Breast epithelium (tissue), 4 donors: Measurements from ENCODE around the gene DPPA2. TPM values are rescaled to one million over a fixed set of nuclear protein-coding genes. Genes with fewer than 3 reads are reported as not detected.

ENCODE experiments used
- DNase-seq, 2 donors: peaks; one replicate each; pipeline ENCODE4 v3.0.0-alpha.2; 2019; ENCODE audit warnings: low spot score in 2 of 2
- H3K27ac ChIP-seq, 2 donors: fragments of 200-600 bp; sonication (generic) in 1 of 2; one replicate each; pipeline ENCODE4 v1.5.1; 2016 to 2019; ENCODE audit warnings: mild to moderate bottlenecking in 1 of 2
- H3K27me3 ChIP-seq, 2 donors: fragments of 200-600 bp; sonication (generic) in 1 of 2; one replicate each; pipeline versions ENCODE4 v1.5.1 to v1.6.0; 2017 to 2019; ENCODE audit warnings: control low read depth in 1 of 2, mild to moderate bottlenecking in 1 of 2
- H3K36me3 ChIP-seq: fragments of 200-600 bp; one replicate; pipeline ENCODE4 v1.5.1; 2019
- H3K4me1 ChIP-seq, 2 donors: fragments of 200-600 bp; sonication (generic); one replicate each; pipeline ENCODE4 v1.5.1; 2016 to 2019; ENCODE audit warnings: control low read depth in 1 of 2
- H3K4me3 ChIP-seq, 3 donors: fragments of 200-600 bp; sonication (generic); 1 replicate in 2 of 3; 2 replicates in 1 of 3; pipeline ENCODE4 v1.5.1; 2016 to 2019; ENCODE audit warnings: mild to moderate bottlenecking in 3 of 3, moderate library complexity in 2 of 3
- H3K9me3 ChIP-seq, 2 donors: fragments of 200-600 bp; sonication (generic) in 1 of 2; one replicate each; pipeline ENCODE4 v1.5.1; 2016 to 2019; ENCODE audit warnings: control low read depth in 1 of 2
- POLR2A ChIP-seq: fragments of 450-650 bp; IDR thresholded peaks from one replicate; pipeline ENCODE4 v1.6.1; 2016; ENCODE audit warnings: antibody characterized with exemption, mild to moderate bottlenecking, moderate library complexity
- POLR2AphosphoS5 ChIP-seq, 3 donors: sonication (generic); formaldehyde crosslinking; IDR thresholded peaks; one replicate each; pipeline ENCODE4 v1.6.1; 2017; ENCODE audit warnings: antibody characterized with exemption in 3 of 3
- intact Hi-C: fragments of 100-400 bp; cut with DNase I; formaldehyde crosslinking; loops from one replicate; pipeline ENCODE4 v1.15.1; 2023; ENCODE audit warnings: low total_unique reads
- total RNA-seq, 3 donors: library from RNA; depleted of rRNA; stranded (reverse); fragments of >200 nt; gene quantifications; one replicate each; pipeline ENCODE4 v1.1.0, GENCODE V29; 2016
- TF ChIP-seq, protein P1 (sequence below), 3 donors: fragments of 450-650 bp; IDR thresholded peaks; one replicate each; pipeline ENCODE4 v1.5.1; 2016 to 2017; ENCODE audit warnings: antibody characterized with exemption in 3 of 3, mild to moderate bottlenecking in 3 of 3, moderate library complexity in 3 of 3

The DPPA2 gene
- total RNA-seq, 3 donors from 2014 or later, result not detected

- H3K27ac ChIP-seq, result no peak overlapping the region
Measured at GRCh38 chr3:109278546-109278945, 37.8 kb downstream of the DPPA2 start.

GRCh38 chr3:109278141-109278540, 38.2 kb downstream of the DPPA2 start:
- TF ChIP-seq POLR2A, result no peak
- TF ChIP-seq, protein P1, sequence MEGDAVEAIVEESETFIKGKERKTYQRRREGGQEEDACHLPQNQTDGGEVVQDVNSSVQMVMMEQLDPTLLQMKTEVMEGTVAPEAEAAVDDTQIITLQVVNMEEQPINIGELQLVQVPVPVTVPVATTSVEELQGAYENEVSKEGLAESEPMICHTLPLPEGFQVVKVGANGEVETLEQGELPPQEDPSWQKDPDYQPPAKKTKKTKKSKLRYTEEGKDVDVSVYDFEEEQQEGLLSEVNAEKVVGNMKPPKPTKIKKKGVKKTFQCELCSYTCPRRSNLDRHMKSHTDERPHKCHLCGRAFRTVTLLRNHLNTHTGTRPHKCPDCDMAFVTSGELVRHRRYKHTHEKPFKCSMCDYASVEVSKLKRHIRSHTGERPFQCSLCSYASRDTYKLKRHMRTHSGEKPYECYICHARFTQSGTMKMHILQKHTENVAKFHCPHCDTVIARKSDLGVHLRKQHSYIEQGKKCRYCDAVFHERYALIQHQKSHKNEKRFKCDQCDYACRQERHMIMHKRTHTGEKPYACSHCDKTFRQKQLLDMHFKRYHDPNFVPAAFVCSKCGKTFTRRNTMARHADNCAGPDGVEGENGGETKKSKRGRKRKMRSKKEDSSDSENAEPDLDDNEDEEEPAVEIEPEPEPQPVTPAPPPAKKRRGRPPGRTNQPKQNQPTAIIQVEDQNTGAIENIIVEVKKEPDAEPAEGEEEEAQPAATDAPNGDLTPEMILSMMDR (IDR thresholded peaks at IDR 0.05), result no peak
- TF ChIP-seq POLR2AphosphoS5 (IDR thresholded peaks at IDR 0.05), result no peak
- no peaks in the 10 kb centered on the region for H3K9me3 ChIP-seq
- H3K27ac ChIP-seq, result no peak overlapping the region
- H3K27me3 ChIP-seq, result no peaks in the 10 kb centered on the region
- no peaks in the 10 kb centered on the region for H3K36me3 ChIP-seq
- DNase-seq, result no peak
- H3K4me3 ChIP-seq, result no peak overlapping the region
- intact Hi-C loops, result no loop called here
- H3K4me1 ChIP-seq, result no peaks in the 10 kb centered on the region

More at GRCh38 chr3:109278546-109278945, 37.8 kb downstream of the DPPA2 start:
- Histone ChIP-seq H3K4me3 (no peak overlapping the region), H3K9me3 (no peaks in the 10 kb centered on the region), H3K4me1 (no peaks in the 10 kb centered on the region), H3K36me3 (no peaks in the 10 kb centered on the region), H3K27me3 (no peaks in the 10 kb centered on the region)
- intact Hi-C loops, result no loop called here
- TF ChIP-seq, protein P1 (IDR thresholded peaks at IDR 0.05), result no peak
- TF ChIP-seq POLR2AphosphoS5 (IDR thresholded peaks at IDR 0.05) (no peak), POLR2A (no peak)
- no peak for DNase-seq

DNA sequence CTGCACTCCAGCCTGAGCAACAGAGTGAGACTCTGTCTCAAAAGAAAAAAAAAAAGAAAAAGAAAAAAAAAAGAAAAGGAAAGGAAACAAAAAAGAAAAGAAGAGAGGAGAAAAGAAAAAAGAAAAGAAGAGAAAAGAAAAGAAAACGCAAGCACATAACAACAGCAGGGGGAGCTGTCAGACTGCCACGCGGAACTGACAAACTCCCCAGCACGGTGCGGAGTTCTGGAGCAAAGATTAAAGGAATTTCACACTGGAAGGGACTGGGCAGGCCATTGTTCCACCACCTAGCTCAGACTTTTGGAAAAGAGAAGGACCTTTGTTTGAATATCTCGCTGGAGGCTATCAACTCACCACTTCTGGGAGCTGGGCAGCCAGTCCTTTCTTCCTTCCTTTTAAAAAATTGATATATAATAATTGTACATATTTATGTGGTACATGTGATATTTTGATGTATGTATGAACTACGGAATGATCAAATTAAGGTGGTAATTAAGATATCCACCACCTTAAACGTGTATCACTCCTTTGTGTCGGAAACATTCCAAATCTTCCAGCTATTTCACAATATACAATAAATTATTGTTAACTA, 40.5 kb downstream of the DPPA2 start:
- no peak overlapping the region for H3K27ac ChIP-seq
- H3K9me3 ChIP-seq, result no peaks in the 10 kb centered on the region
- peak in 1 of 2 donors; percentile 28 for DNase-seq
- no peaks in the 10 kb centered on the region for H3K36me3 ChIP-seq
- no peak overlapping the region for H3K4me3 ChIP-seq
- no peaks in the 10 kb centered on the region for H3K4me1 ChIP-seq
- TF ChIP-seq POLR2AphosphoS5 (IDR thresholded peaks at IDR 0.05), result no peak
- TF ChIP-seq, protein P1 (IDR thresholded peaks at IDR 0.05), result peak in 1 of 3 donors; percentile 30
- intact Hi-C loops, result no loop called here
- H3K27me3 ChIP-seq, result no peaks in the 10 kb centered on the region

DNA sequence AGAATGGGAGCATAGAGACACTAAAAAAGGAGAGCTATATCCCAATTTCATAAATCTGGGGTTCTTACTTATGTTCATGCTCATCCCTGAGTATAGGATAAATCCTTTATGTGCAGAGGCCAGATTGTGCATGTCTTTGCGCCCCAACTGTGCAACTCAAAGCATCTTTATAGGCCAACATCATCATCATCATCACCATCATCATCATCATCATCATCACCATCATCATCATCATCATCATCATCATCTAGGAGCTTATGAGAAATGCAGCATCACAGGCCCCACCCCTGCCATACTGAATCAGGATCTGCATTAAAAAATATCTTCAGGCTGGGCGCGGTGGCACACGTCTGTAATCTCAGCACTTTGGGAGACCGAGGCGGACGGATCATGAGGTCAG, 45.5 kb downstream of the DPPA2 start:
- no peaks in the 10 kb centered on the region for H3K4me1 ChIP-seq
- TF ChIP-seq POLR2AphosphoS5 (IDR thresholded peaks at IDR 0.05) (no peak), POLR2A (no peak)
- TF ChIP-seq, protein P1 (IDR thresholded peaks at IDR 0.05), result no peak
- H3K27me3 ChIP-seq, result no peaks in the 10 kb centered on the region
- DNase-seq, result no peak
- H3K27ac ChIP-seq, result no peak overlapping the region
- no peaks in the 10 kb centered on the region for H3K36me3 ChIP-seq
- H3K9me3 ChIP-seq, result peaks cover 0 to 5% of the 10 kb centered on the region in 2 donors
- no peak overlapping the region for H3K4me3 ChIP-seq
- intact Hi-C loops, result no loop called here

- intact Hi-C loops, result no loop called here
- no peak overlapping the region for H3K27ac ChIP-seq
- no peak overlapping the region for H3K4me3 ChIP-seq
- no peaks in the 10 kb centered on the region for H3K4me1 ChIP-seq
- no peak for TF ChIP-seq POLR2A
- TF ChIP-seq, protein P1 (IDR thresholded peaks at IDR 0.05), result no peak
- TF ChIP-seq POLR2AphosphoS5 (IDR thresholded peaks at IDR 0.05), result no peak
- no peaks in the 10 kb centered on the region for H3K27me3 ChIP-seq
- no peaks in the 10 kb centered on the region for H3K36me3 ChIP-seq
- H3K9me3 ChIP-seq, result peaks cover 0 to 5% of the 10 kb centered on the region in 2 donors
- DNase-seq, result no peak
Measured at GRCh38 chr3:109269577-109270275, 46.6 kb downstream of the DPPA2 start.
